GM19043 (cell line): ENCODE results near the gene CLECL1.
A peak's percentile ranks its signal among the peaks of the same experiment; 100 is the strongest.
"Not testable (repeated sequence)": the region's sequence is repeated elsewhere in the genome, so short reads cannot be mapped to it uniquely, and the experiment has no call there.

Experiments
- ATAC-seq: cut with Tn5 transposase; IDR thresholded peaks from one replicate; pipeline ENCODE4 v1.9.1; 2021; ENCODE audit warnings: low read depth; ENCODE audit not compliant: unreplicated experiment

CLECL1 gene

DNA sequence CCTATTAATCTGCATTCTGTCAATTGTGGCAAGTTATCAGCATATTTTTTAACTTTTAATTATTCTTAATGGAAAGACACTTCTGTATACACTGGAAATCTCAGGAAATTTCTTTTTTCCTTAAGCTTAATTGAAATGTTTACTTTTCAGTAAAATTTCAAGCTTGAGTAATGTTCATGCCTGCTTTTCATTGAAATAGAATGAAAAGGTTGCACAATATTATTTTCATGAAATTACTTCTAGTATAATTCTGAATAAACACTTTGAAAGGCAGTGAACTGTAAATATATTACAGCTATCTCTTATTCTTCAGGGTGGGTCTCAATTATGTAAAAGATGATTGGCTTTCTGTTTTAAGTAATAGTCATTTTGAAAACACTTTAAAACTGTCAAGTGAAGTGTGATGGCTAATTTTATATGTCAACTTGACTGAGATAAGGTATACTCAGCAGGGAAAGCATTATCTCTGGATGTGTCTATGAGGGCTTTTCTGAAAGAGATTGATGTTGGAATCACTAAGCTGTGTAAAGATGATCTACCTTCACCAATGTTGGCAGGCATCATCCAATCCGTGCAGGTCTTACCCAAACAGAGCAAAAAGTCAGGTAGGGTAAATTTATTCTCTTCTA lies 33.5 kb downstream of the CLECL1 start:
- no peak for ATAC-seq

DNA sequence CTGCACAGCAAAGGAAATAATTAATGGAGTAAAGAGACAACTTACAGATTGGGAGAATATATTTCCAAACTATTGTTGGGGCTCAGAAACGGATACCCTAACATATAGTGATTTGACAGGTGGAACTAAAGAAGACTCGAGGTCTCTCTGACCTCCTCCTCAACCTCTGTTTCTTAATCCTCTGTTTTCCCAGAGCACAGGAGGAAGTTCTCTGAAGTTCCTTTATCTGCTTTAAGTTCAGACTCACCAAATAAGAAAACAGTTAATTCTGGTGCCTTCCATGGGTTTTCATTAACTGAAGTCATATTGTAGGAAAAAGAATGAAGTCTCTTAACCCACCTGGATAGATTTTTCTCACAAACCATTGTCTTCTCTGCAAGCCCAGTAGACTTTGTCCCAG lies 34.2 kb downstream of the CLECL1 start:
- ATAC-seq: no peak

DNA sequence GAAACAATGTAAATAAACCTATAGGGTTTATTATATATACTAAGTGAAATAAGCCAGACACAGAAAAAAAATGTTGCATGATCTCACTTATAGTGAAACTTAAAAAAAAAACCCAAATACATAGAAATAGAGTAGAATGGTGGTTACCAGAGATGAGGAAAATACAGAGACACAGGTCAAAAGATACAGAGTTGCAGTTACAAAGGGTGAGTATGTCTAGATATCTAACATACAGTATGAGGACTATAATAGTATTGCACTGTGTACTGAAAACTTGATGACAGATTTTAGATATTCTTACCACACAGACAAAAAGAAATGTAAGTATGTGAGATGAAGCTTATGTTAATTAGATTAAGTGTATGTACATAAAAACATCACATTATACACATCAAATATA lies 35.3 kb downstream of the CLECL1 start:
- ATAC-seq: no peak

GRCh38 chr12:9695661-9696060 lies 37.2 kb downstream of the CLECL1 start:
- ATAC-seq: not testable (repeated sequence)

GRCh38 chr12:9695150-9695549 lies 37.7 kb downstream of the CLECL1 start:
- not testable (repeated sequence) for ATAC-seq

DNA sequence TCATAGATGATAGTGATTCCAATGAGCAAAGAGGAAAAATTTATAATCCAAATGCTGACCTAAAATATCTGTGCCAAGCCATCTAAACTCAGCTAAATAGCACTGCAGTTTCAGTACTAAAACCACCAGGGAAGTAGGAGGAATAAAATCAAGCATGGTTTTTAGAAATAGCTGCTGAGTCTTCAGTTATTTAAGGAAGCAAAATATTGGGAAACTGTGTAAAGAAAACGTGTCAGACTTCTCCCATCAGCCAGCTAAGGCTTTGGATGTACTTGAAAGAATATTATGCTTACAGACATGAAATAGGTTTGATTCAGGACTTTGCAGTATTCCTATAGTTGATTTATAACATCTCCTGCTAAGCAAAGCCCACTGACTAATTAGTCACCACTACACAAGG lies 38.7 kb downstream of the CLECL1 start:
- no peak for ATAC-seq

DNA sequence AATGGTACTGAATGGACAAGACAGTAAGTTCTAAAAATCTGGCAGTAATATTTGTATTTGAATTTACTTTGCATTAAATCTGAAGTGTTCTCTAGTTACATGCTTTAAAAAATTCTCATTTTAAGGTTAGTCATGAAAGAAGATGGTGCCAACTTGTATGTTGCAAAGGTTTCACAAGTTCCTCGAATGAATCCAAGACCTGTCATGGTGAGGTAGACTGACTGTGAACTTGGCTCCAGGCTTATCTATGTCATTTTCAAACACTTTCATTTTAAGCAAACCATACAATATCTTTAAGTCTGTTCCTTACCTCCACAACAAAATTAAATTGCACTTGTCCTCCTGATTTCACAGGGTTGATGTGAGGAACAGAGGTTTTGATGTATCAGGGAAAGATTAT lies 40.0 kb downstream of the CLECL1 start:
- ATAC-seq: no peak

DNA sequence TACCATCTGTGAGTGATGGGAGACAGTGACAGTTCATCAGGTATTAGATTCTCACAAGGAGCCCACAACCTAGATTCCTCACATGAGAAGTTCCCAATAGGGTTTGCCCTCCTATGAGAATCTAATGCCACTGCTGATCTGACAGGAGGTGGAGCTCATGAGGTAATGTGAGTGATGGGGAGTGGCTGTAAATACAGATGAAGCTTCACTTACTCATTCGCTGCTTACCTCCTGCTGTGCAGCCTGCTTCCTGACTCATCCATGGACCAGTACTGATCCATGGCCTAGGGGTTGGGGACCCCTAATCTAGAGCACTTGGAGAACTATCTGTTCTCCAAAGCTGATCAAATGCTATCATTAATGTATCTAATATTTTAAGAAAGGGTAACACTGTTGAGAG lies 45.7 kb downstream of the CLECL1 start:
- ATAC-seq: no peak

- no peak for ATAC-seq
These were observed 47.0 kb downstream of the CLECL1 start for GRCh38 chr12:9685915-9686314.

DNA sequence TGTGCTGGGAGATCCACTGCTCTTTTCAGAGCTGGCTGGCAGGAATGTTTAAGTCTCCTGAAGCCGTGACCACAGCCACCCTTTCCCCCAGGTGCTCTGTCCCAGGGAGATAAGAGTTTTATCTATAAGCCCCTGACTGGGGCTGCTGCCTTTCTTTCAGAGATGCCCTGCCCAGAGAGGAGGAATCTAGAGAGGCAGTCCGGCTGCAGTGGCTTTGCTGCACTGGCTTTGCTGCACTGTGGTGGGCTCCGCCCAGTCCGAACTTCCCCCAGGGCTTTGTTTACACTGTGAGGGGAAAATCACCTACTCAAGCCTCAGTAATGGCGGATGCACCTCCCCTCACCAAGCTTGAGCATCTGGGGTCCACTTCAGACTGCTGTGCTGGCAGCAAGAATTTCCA lies 47.5 kb downstream of the CLECL1 start:
- not testable (repeated sequence) for ATAC-seq

GRCh38 chr12:9682949-9683348 lies 49.9 kb downstream of the CLECL1 start:
- not testable (repeated sequence) for ATAC-seq

GRCh38 chr12:9682508-9682907 lies 50.4 kb downstream of the CLECL1 start:
- ATAC-seq: not testable (repeated sequence)

- peak; percentile 24 for ATAC-seq
These were observed 58.7 kb downstream of the CLECL1 start for GRCh38 chr12:9674226-9674590.

DNA sequence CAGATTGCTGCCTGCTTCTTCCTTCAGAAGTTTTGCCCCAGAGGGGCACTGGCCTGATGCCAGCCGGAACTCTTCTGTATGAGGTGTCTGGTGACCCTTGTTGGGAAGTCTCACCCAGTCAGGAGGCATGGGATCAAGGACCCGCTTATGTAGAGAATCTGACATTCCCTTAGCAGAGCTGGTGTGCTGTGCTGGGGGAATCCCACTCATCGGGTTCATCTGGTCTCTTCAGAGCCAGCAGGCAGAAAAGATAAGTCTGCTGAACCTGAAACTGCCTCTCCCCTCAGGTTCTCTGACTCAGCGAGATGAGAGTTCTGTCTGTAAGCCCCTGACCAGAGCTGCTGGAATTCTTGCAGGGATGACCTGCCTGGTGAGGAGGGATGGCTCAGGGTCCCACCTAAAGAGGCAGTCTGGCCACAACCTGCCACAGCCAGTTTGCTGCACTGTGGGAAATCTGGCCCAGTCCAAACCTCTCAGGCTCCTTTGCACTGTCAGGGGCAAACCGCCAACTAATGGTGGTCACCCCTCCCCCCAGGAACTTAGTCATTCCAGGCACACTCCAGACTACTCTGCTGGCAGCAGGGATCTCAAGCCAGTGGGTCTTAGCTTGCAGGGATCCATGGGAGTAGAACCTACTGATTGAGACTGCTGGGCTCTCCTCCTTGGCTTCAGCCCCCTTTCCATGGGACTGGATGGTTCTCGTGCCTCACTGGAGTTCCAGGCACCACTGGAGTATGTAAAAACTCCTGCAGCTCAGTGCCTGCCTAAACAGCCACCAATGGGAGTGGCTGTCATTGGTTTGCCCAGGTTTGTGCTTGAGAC lies 59.3 kb downstream of the CLECL1 start:
- ATAC-seq: peak; percentile 26
